A673 (cell line): ENCODE measurements around the gene SHC3.

Source experiments
- CTCF ChIP-seq: fragments of 300-800, 200-600 bp; sonication (generic); conservative IDR thresholded peaks from 2 replicates; pipeline ENCODE4 v1.5.1; 2017; ENCODE audit warnings: low read depth, mild to moderate bottlenecking, antibody characterized with exemption, low read length, moderate library complexity, mixed read lengths
- EZH2 ChIP-seq: fragments of 200-600 bp; sonication (generic); IDR thresholded peaks from 2 replicates; pipeline ENCODE4 v1.6.1; 2017; ENCODE audit warnings: borderline replicate concordance, low read depth, mild to moderate bottlenecking, mixed read lengths, antibody characterized with exemption, low read length; ENCODE audit not compliant: poor library complexity, severe bottlenecking

- TF ChIP-seq CTCF (no peak), EZH2 (no peak)
Observed at GRCh38 chr9:89083626-89084025, 95.0 kb downstream of the SHC3 start.
